HCT116 (cell line): ENCODE measurements around the gene ASAP3. TPM values are rescaled to one million over a fixed set of nuclear protein-coding genes. Genes with fewer than 3 reads are reported as not detected.

Experiments
- ATAC-seq: fragments of 200-7000 bp; cut with Tn5 transposase; 2 replicates; pipeline ENCODE4 v1.9.1; 2020; ENCODE audit warnings: mild to moderate bottlenecking, moderate library complexity
- BruUV-seq: library from RNA; stranded (reverse); fragments of 400-500 nt; replicated peaks from 2 replicates; lab custom pipeline; 2021; lab: Mats Ljungman, UMichigan
- CTCF ChIA-PET: fragments of 300-600 bp; sonication (Branson Sonifier 250); formaldehyde crosslinking; loops from one replicate; lab custom pipeline; 2021; ENCODE audit warnings: antibody characterized with exemption; lab: Charles Lee
- POLR2A ChIA-PET: fragments of 300-600, 350-600 bp; sonication (Branson Sonifier 250); formaldehyde crosslinking; loops from one replicate; lab custom pipeline; 2021; ENCODE audit warnings: antibody characterized with exemption; lab: Charles Lee
- RAD21 ChIA-PET, 2 experiments: fragments of 300-600 bp; sonication (Branson Sonifier 250); formaldehyde crosslinking; loops; one replicate each; lab custom pipeline; 2023; ENCODE audit warnings: low total read pairs in 2 of 2; ENCODE audit not compliant: uncharacterized antibody in 2 of 2, unreplicated experiment in 2 of 2, low non-redundant PET in 1 of 2; lab: Charles Lee
- DNase-seq: peaks from one replicate; pipeline ENCODE4 v3.0.0-alpha.2; 2010; ENCODE audit warnings: low read depth, low spot score
- H2AFZ ChIP-seq: fragments of 200-600 bp; shearing (Covaris generic), sonication (generic); 2 replicates; pipeline ENCODE4 v1.6.1; 2017; ENCODE audit warnings: low read depth, mixed run types, mixed read lengths, antibody characterized with exemption, low read length; ENCODE audit not compliant: poor library complexity, severe bottlenecking
- H3K27ac ChIP-seq: 2 replicates; pipeline ENCODE4 v1.5.1; 2012; ENCODE audit warnings: low read depth, low read length
- H3K27me3 ChIP-seq: fragments of 200-600 bp; sonication (generic); 2 replicates; pipeline ENCODE4 v1.6.1; 2016; ENCODE audit warnings: mixed run types, low read length, mixed read lengths; ENCODE audit not compliant: insufficient read depth
- H3K36me3 ChIP-seq, 2 experiments: fragments of 200-500 bp in 1 of 2; fragments of 200-600 bp in 1 of 2; sonication (Bioruptor generic) in 1 of 2; sonication (generic) in 1 of 2; 2 replicates each; pipeline versions ENCODE4 v1.5.1 to v1.6.1; 2014 to 2016; ENCODE audit warnings: low read length in 2 of 2, inconsistent platforms in 1 of 2, mixed read lengths in 1 of 2, mixed run types in 1 of 2; ENCODE audit not compliant: insufficient read depth in 2 of 2, control insufficient read depth in 1 of 2
- H3K4me1 ChIP-seq, 2 experiments: fragments of 200-600 bp in 1 of 2; sonication (generic) in 1 of 2; 2 replicates each; pipeline versions ENCODE4 v1.5.1 to v1.6.1; 2012 to 2017; ENCODE audit warnings: low read length in 2 of 2, inconsistent platforms in 1 of 2, mild to moderate bottlenecking in 1 of 2, mixed read lengths in 1 of 2, mixed run types in 1 of 2, moderate library complexity in 1 of 2; ENCODE audit not compliant: insufficient read depth in 2 of 2, control insufficient read depth in 1 of 2
- H3K4me2 ChIP-seq: fragments of 200-600 bp; sonication (generic); 2 replicates; pipeline ENCODE4 v1.6.1; 2017; ENCODE audit warnings: mixed run types, low read length, mixed read lengths
- H3K4me3 ChIP-seq, 2 experiments: fragments of 200-600 bp in 1 of 2; sonication (generic) in 1 of 2; replicated peaks in 1 of 2; 2 replicates each; pipeline ENCODE4 v1.5.1; 2011 to 2016; ENCODE audit warnings: low read length in 2 of 2, control low read depth in 1 of 2, low read depth in 1 of 2, mild to moderate bottlenecking in 1 of 2, mixed read lengths in 1 of 2, mixed run types in 1 of 2
- H3K79me2 ChIP-seq: fragments of 200-600 bp; sonication (generic); 2 replicates; pipeline ENCODE4 v1.6.1; 2017; ENCODE audit warnings: mild to moderate bottlenecking, mixed run types, low read length, moderate library complexity, mixed read lengths; ENCODE audit not compliant: insufficient read depth
- H3K9ac ChIP-seq: fragments of 200-600 bp; sonication (generic); 2 replicates; pipeline ENCODE4 v1.6.1; 2016; ENCODE audit warnings: low read length, mixed read lengths
- H3K9me2 ChIP-seq: fragments of 200-600 bp; sonication (generic), shearing (Covaris generic); 2 replicates; pipeline ENCODE4 v1.6.1; 2017; ENCODE audit warnings: mixed run types, mild to moderate bottlenecking, moderate library complexity; ENCODE audit not compliant: insufficient read depth
- H3K9me3 ChIP-seq, 2 experiments: fragments of 200-500 bp in 1 of 2; fragments of 200-600 bp in 1 of 2; sonication (Bioruptor generic) in 1 of 2; sonication (generic) in 1 of 2; 2 replicates each; pipeline ENCODE4 v1.6.1; 2014 to 2017; ENCODE audit warnings: low read length in 2 of 2, mixed read lengths in 2 of 2, inconsistent platforms in 1 of 2, low read depth in 1 of 2, mild to moderate bottlenecking in 1 of 2, mixed run types in 1 of 2, moderate library complexity in 1 of 2; ENCODE audit not compliant: control insufficient read depth in 1 of 2, insufficient read depth in 1 of 2
- H4K20me1 ChIP-seq: fragments of 200-600 bp; sonication (generic), shearing (Covaris generic); 2 replicates; pipeline ENCODE4 v1.6.1; 2017; ENCODE audit warnings: mixed run types, mild to moderate bottlenecking, moderate library complexity; ENCODE audit not compliant: insufficient read depth
- ELF1 ChIP-seq: IDR thresholded peaks from 2 replicates; pipeline ENCODE4 v1.6.1; 2012; ENCODE audit warnings: low read depth, borderline replicate concordance
- EZH2phosphoT487 ChIP-seq: fragments of 200-600 bp; IDR thresholded peaks from 2 replicates; pipeline ENCODE4 v1.6.1; 2018; ENCODE audit warnings: antibody characterized with exemption, borderline replicate concordance
- POLR2AphosphoS5 ChIP-seq: IDR thresholded peaks from 2 replicates; pipeline ENCODE4 v1.6.1; 2011; ENCODE audit warnings: mild to moderate bottlenecking, low read depth, low read length, moderate library complexity
- RAD21 ChIP-seq: IDR thresholded peaks from 2 replicates; pipeline ENCODE4 v1.6.1; 2012; ENCODE audit warnings: low read depth, mild to moderate bottlenecking
- SP1 ChIP-seq: IDR thresholded peaks from 2 replicates; pipeline ENCODE4 v1.6.1; 2012; ENCODE audit warnings: low read depth
- YY1 ChIP-seq: IDR thresholded peaks from 2 replicates; pipeline ENCODE4 v1.6.1; 2011; ENCODE audit warnings: low read length, low read depth, moderate library complexity, mild to moderate bottlenecking; ENCODE audit not compliant: insufficient replicate concordance; ENCODE audit errors: extremely low read depth
- intact Hi-C: fragments of 100-400 bp; cut with micrococcal nuclease; formaldehyde crosslinking; loops from 2 replicates; pipeline ENCODE4 v1.10.0; 2022
- total RNA-seq: library from RNA; stranded (reverse); gene quantifications from one replicate; pipeline ENCODE4 v1.2.1, GENCODE V29; 2021; ENCODE audit not compliant: unreplicated experiment
- TF ChIP-seq, protein P1 (sequence below): IDR thresholded peaks from 2 replicates; pipeline ENCODE4 v1.6.1; 2011; ENCODE audit warnings: mild to moderate bottlenecking, low read length, moderate library complexity; ENCODE audit not compliant: insufficient replicate concordance; ENCODE audit errors: extremely low read depth
- TF ChIP-seq, protein P2 (sequence below), 3 experiments: fragments of 200-600 bp in 1 of 3; sonication (generic) in 1 of 3; IDR thresholded peaks in 2 of 3; conservative IDR thresholded peaks in 1 of 3; 2 replicates each; pipeline ENCODE4 v1.5.1; 2012 to 2017; ENCODE audit warnings: low read depth in 2 of 3, low read length in 2 of 3, antibody characterized with exemption in 1 of 3, borderline replicate concordance in 1 of 3, control low read depth in 1 of 3, mild to moderate bottlenecking in 1 of 3, mixed read lengths in 1 of 3, mixed run types in 1 of 3, moderate library complexity in 1 of 3; ENCODE audit not compliant: insufficient read depth in 1 of 3

The ASAP3 gene
- total RNA-seq, 1 experiment from 2014 or later: 19.7 TPM

- Histone ChIP-seq H3K27me3 (no peaks in the 10 kb centered on the region), H3K9ac (peak overlapping the region; percentile 15; the same call in 1 of the 2 replicates), H3K36me3 (no peaks in the 10 kb centered on the region), H2AFZ (no peak overlapping the region), H3K9me3 (no peaks in the 10 kb centered on the region), H3K9me2 (no peaks in the 10 kb centered on the region), H3K4me2 (peak overlapping the region; percentile 60), H4K20me1 (no peaks in the 10 kb centered on the region), H3K79me2 (no peaks in the 10 kb centered on the region), H3K27ac (no peak overlapping the region), H3K4me3 (no peak overlapping the region), H3K4me1 (peaks cover 14 to 21% of the 10 kb centered on the region in 2 experiments)
- ATAC-seq (peak; percentile 40), DNase-seq (no peak)
- intact Hi-C loops: no loop called here
- ChIA-PET POLR2A (interaction anchor here (0.9 kb wide), 1 partner anchor 33 kb away, joined by 4 read pairs; the partner anchor contains the start of gene ASAP3), RAD21 (no interaction called here), CTCF (no interaction called here)
- no TSS peak for BruUV-seq
- no peak for TF ChIP-seq SP1
- TF ChIP-seq, protein P1, sequence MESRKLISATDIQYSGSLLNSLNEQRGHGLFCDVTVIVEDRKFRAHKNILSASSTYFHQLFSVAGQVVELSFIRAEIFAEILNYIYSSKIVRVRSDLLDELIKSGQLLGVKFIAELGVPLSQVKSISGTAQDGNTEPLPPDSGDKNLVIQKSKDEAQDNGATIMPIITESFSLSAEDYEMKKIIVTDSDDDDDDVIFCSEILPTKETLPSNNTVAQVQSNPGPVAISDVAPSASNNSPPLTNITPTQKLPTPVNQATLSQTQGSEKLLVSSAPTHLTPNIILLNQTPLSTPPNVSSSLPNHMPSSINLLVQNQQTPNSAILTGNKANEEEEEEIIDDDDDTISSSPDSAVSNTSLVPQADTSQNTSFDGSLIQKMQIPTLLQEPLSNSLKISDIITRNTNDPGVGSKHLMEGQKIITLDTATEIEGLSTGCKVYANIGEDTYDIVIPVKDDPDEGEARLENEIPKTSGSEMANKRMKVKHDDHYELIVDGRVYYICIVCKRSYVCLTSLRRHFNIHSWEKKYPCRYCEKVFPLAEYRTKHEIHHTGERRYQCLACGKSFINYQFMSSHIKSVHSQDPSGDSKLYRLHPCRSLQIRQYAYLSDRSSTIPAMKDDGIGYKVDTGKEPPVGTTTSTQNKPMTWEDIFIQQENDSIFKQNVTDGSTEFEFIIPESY: no peak
- TF ChIP-seq EZH2phosphoT487: no peak
- no peak for TF ChIP-seq YY1
- TF ChIP-seq, protein P2, sequence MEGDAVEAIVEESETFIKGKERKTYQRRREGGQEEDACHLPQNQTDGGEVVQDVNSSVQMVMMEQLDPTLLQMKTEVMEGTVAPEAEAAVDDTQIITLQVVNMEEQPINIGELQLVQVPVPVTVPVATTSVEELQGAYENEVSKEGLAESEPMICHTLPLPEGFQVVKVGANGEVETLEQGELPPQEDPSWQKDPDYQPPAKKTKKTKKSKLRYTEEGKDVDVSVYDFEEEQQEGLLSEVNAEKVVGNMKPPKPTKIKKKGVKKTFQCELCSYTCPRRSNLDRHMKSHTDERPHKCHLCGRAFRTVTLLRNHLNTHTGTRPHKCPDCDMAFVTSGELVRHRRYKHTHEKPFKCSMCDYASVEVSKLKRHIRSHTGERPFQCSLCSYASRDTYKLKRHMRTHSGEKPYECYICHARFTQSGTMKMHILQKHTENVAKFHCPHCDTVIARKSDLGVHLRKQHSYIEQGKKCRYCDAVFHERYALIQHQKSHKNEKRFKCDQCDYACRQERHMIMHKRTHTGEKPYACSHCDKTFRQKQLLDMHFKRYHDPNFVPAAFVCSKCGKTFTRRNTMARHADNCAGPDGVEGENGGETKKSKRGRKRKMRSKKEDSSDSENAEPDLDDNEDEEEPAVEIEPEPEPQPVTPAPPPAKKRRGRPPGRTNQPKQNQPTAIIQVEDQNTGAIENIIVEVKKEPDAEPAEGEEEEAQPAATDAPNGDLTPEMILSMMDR (IDR thresholded peaks at IDR 0.05 in 2 of 3, conservative IDR thresholded peaks at IDR 0.05 in 1 of 3; ENCODE audit: borderline replicate concordance in 1 of 3, insufficient read depth in 1 of 3, low read depth in 2 of 3, low read length in 2 of 3): no peak
- no peak for TF ChIP-seq POLR2AphosphoS5
- TF ChIP-seq RAD21: no peak
- TF ChIP-seq ELF1: no peak
These were observed 32.5 kb downstream of the ASAP3 start for GRCh38 chr1:23451441-23451840.
